Bone marrow (tissue), 2 donors: ENCODE results near the gene EVL.
A peak's percentile ranks its signal among the peaks of the same experiment; 100 is the strongest.

Experiments used
- DNase-seq, 2 donors: peaks; one replicate each; lab custom pipeline; 2025; lab: John Stamatoyannopoulos, UW

Gene EVL

GRCh38 chr14:100066962-100067361 lies 1.7 kb downstream of the EVL start:
- no peak for DNase-seq

GRCh38 chr14:100067481-100067880 lies 2.3 kb downstream of the EVL start:
- no peak for DNase-seq

DNA sequence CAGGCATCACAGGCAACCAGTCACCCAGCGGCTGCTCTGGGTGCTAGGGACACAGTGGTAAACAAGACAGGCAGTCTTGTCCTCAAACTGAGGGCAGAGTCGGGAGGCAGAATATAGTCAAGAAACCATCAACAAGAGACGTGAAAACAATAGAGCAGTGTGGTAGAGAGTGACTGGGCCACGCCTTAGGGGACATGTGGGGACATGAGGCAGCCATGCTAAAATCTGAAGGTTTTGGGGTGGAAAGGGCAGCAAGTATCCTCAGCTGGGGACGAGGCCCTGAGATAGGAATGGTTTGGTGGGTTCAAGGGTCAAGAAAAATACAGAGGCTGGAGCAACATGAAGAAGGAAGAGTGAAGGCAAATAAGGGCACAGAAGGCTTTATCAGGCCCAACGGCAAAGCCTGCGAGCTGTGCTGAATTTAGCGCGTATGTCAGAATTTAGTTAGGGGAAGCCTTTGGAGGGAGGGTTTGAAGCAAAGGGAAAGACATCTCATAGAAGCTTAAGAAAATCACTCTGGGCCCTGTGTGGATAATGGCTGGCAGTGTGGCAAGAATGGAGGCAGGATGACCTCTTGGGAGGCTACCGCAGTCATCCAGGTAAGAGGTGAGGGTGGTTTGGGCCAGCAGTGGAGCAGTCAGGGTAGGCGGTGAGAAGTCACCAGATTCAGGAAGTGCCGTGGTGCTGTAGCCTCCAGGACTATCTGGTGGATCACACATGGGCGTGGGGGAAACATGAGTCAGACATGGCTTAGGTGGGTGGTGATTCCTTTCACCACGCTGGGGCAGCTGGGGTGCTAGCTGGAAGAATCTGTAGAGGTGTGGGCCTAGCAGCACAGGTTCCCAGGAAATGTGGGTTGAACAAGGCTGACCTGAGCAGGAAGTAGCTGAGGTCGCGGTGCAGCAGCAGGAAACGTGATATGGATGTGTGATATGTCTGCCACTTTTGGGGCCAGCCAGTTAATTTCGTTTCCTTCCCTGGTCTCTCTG lies 3.0 kb downstream of the EVL start:
- peak in 1 of 2 donors; percentile 92 for DNase-seq

DNA sequence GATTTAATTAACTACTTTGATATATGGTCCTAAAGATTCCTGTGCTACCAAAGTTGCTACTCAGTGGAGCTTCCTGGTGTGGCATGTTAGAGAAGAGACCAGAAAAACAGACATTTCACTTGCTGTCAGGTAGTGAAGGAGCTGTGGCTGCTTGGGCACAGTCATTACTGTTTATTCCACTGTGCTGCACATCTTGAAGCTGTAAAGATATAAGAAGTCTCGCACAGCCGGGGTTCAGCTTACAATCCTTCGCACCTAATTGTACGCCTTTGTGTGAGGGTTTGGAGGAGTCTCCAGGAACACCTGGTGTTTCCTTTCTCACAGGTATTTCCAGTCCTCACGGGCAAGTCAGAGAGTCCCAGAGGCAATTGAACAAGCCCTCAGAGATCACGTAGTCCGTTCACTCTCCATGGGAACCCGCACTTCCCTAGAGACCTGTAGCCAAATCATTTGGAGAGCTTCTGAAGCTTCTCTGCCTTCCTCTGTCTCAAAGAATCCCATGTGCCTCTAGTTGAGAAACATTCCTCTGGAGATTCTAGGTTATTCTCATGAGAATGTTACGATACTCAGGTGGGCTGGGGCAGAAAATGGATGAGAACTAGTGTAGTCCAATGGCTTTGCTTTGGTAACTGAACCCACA lies 4.1 kb downstream of the EVL start:
- no peak for DNase-seq

GRCh38 chr14:100070310-100070709 lies 5.1 kb downstream of the EVL start:
- no peak for DNase-seq

DNA sequence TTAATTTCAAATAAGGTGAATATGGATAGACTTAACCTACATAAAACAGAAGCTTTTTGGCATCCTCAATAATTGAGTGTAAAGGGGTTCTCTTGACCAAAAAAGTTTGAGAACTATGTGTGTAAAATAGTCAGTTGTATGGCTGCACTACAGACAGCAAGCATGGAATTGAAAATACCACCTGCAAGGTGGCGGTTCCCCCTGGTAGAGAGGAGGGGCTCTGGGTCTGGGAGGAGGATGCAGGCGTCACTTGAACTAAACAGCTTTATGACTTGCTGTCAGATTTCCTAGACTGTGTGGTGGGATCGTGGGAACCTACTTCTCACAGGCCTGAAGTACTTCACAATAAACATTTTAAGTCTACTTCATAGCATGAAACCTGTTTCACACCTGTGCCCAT lies 6.3 kb downstream of the EVL start:
- DNase-seq, result no peak

GRCh38 chr14:100072783-100073346 lies 7.6 kb downstream of the EVL start:
- peak in 1 of 2 donors; percentile 37 for DNase-seq

DNA sequence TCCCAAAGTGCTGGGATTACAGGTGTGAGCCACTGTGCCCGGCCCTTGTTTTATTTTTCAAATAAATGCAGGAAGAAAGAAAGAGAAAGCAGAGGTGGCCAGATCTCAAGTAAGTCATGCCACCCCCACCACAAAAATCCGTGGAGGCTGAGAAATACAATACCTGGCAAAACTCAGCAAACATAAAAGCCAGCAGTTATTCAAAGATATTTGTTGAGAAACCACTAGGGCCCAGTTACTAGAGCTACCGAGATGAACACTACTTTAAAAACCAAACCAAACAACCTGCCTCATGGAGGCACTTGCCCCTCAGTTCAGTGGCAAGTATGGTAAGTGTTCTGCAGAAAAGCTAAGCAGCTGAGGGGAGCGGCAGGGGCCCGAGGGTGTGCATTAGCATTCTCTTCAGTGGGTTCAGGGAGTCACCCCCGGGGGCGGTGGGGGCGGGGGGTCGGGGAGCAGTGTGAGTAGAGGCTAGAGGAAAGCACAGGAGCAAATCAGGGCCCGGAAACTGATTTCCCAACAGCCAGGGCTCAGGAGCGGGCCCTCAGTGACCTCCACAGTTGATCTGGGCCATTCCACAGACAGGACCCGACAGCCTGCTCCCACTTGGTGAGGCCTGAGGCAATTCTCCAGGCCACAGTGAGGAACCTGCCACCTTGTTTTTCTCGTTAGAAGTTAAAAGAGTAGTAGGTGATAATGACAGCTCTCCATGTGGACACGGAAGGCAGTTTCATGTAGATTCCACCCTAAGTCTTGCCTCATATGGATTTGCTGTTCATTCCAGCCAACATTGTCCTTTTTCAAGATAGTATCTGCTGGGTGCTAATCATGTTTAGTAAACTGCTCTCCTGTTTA lies 8.6 kb downstream of the EVL start:
- DNase-seq, result no peak

DNA sequence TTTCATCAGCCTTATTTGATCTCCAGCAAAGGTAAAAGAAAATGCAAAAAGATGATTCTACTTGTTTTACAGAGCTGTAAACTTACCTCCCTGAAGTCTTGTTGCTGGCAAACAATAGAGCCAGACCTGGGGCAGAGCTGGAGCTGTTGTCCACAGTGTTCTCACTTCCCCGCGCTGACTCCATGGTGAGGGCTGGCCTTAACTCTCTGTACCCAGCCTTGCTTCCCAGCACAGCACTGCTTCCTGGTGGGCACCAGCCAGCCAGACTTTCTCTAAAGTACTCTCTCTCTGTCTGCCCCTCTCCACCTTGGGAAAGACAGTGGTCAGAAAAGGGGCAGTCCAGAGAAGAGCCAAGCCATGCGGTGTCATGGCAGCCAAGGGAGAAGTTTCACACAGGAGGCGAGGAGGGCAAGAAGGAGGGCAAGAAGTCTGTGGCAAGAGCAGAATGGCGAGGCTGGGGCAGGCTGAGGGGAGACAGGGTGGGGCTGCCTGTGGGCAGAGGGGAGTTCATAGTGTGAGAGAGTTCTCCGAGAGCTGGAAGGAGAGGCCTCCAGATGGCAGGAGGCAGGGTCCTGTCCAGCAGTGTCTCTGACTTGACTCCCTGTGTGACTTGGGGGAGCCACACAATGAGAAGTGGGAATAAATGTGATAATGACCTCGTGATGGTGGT lies 9.3 kb downstream of the EVL start:
- no peak for DNase-seq

DNA sequence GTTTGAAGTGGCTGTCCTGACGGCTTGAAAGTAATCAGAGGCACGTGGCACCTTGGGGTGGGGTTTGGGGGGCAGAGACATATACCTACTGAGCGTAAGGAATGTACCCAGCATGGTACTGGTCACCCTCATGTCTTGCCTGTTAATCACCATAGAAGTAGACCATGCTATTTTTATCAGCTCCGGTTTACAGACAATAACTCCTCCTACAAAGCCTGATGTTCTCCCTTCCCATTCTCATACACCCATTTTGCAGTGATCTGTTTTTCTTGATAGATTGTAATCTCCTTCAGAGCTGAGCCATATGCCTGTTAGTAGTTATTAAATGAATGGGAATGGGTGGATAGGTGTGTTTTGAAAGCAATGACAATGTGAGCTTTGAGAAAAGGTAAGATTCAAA lies 10.5 kb downstream of the EVL start:
- no peak for DNase-seq

- peak; percentile 42 to 44 for DNase-seq
Measured at GRCh38 chr14:100076133-100076532, 10.9 kb downstream of the EVL start.

DNA sequence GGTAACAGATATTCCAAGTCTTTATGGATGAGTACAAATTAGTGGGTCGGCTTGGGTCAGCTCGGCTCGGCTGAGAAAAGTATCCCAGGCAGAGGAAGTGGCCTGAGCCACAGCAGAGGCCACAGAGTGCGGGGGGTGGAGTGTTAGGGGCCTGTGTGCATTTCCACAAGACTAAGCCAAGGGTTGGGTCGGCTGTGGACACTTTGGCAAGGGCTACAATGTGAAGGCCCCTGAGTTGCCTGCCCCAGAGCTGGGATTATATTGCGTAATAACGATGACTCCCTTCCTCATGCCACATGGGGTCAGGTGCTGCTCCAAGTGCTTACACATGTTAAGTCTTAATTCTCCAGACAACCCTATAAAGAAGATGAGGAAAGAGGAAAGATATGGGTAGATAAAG lies 11.4 kb downstream of the EVL start:
- DNase-seq, result no peak

GRCh38 chr14:100077441-100077840 lies 12.2 kb downstream of the EVL start:
- no peak for DNase-seq

- no peak for DNase-seq
Measured at GRCh38 chr14:100078216-100078803, 13.1 kb downstream of the EVL start.

DNA sequence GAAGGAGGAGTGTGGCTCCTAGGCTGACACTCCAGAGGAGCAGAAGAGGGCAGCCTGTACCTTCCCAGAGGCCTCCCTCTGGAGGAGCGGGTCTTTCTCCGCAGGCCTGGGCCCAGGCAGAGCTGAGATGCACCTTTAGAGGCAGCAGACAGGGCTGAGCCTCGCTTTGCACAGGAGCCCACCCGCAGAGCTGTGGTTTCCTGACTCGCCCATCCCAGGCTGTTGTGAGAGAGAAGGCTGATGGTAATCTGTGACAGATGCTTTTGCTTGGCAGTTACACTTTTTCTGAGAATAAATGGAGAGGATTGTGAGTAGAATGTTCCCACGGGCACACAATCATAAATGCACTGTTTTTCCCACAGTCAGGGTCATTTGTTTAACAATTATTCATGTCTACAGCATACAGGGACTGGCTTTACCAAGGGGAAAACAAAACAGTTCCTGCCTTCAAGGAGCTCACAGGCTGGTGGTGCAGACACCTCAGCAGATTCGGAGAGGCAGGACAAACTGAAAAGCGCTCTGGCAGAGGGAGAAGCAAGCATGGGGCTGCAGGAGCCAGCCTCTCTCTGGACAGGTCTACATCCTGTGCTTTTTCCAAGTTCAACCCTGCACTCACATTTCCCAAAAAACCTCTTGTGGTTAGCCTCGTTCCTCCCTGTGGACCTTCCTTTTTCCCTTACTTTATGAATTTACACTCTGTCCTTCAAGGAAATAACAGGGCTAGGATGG lies 13.9 kb downstream of the EVL start:
- DNase-seq, result peak in 1 of 2 donors; percentile 83

DNA sequence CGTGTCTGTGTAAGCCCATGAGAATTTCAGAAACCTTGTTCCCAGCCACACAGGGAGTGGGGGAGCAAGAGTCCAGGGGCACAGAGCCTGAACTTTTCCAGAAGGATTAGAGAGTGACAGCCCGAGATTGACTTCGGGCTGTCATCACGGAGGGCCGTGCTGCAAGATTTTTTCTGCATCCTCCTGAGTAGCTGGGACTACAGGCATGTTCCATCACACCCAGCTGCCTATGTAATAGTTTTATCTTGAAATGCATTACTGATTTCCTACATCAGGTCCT lies 14.4 kb downstream of the EVL start:
- DNase-seq, result no peak

GRCh38 chr14:100080206-100080605 lies 15.0 kb downstream of the EVL start:
- no peak for DNase-seq

DNA sequence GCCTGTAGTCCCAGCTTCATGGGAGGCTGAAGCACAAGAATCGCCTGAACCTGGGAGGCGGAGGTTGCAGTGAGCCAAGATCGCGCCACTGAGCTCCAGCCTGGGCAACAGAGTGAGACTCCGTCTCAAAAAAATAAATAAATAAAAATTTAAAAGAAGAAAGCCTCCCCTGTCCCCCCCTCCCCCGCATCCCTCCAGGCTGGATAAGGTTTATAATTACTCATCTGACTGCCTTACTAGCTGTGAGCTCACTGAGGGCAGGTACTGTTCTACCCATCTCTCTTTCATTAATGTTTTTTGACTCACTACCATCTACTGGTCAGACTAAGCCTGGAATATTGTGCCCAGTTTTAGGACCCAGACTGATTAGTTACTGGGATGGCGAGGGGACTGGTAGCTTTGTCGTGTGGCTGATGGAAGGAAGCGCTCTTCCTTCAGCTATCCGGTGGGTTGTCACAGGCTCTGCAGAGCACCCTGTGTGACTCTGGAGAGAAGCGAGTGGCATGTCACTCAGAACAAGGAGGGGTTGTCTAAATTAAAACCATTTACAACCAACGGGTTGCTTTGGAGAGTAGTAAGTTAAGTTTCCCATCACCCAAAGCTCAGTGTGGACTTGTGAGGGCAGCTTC lies 16.9 kb downstream of the EVL start:
- DNase-seq, result no peak

DNA sequence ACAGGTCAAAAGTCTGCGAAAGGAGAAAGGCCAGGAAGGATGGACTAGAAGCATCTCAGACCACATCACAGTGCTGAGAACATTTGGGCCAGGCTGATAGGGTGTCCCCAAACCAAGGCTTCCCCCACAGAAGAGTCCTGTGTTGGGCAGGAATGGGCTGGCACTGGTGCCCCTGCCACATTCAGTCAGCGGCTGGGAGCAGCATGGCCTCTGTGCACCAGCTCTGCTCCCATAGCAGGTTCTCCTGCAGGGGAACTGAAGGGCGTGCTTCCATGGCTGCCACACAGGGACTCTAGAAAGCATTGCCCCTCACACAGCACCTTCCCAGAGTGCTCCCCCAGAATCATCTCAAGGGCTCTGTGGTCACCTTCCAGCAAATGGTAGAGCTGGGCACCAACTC lies 17.5 kb downstream of the EVL start:
- DNase-seq, result no peak

DNA sequence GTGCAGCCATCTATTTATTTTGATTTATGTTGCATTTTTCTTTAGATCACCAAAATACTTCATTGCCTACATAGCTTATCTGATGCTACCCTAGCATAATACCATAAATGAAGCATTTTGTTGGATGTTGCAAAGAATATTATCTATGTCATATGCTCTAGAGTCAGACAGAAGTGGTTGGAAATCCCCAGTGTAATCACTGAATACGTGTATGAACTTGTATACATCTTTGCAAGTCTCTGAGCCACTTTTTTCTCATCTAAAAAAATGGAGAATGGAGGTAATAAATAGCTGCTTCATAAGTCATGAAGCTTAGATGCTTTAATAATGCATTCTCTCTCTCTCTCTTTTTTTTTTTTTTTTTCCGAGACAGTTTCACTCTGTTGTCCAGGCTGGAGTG lies 18.5 kb downstream of the EVL start:
- no peak for DNase-seq
